BLaER1 (cell line): ENCODE measurements around the gene MRPS11.

Source experiments
- H3K27ac ChIP-seq: shearing (Covaris generic); formaldehyde crosslinking; 2 replicates; pipeline ENCODE4 v1.8.1; 2022
- H3K27me3 ChIP-seq: shearing (Covaris generic); formaldehyde crosslinking; 2 replicates; pipeline ENCODE4 v1.8.1; 2022
- H3K36me3 ChIP-seq: shearing (Covaris generic); formaldehyde crosslinking; 2 replicates; pipeline ENCODE4 v1.8.1; 2022
- H3K4me1 ChIP-seq: shearing (Covaris generic); formaldehyde crosslinking; 2 replicates; pipeline ENCODE4 v1.8.1; 2022
- H3K4me2 ChIP-seq: shearing (Covaris generic); formaldehyde crosslinking; 2 replicates; pipeline ENCODE4 v1.8.1; 2022
- H3K4me3 ChIP-seq: shearing (Covaris generic); formaldehyde crosslinking; 2 replicates; pipeline ENCODE4 v1.8.1; 2022
- H3K9ac ChIP-seq: shearing (Covaris generic); formaldehyde crosslinking; 2 replicates; pipeline ENCODE4 v1.8.1; 2022
- H3K9me3 ChIP-seq: shearing (Covaris generic); formaldehyde crosslinking; 2 replicates; pipeline ENCODE4 v1.8.1; 2022
- H4K20me1 ChIP-seq: shearing (Covaris generic); formaldehyde crosslinking; 2 replicates; pipeline ENCODE4 v1.8.1; 2022
- Cebpa-rat ChIP-seq: shearing (Covaris generic); IDR thresholded peaks from 2 replicates; pipeline ENCODE4 v1.8.1; 2022

Gene MRPS11

GRCh38 chr15:88476635-88477060 lies 9.1 kb downstream of the MRPS11 start:
- Histone ChIP-seq H3K4me1 (peaks cover 5% of the 10 kb centered on the region), H4K20me1 (peaks cover 14% of the 10 kb centered on the region; the same call in 1 of the 2 replicates), H3K4me2 (no peak overlapping the region), H3K9me3 (no peaks in the 10 kb centered on the region), H3K36me3 (peaks cover 90% of the 10 kb centered on the region), H3K9ac (no peak overlapping the region), H3K27ac (no peak overlapping the region), H3K27me3 (no peaks in the 10 kb centered on the region), H3K4me3 (no peak overlapping the region)
- no peak for TF ChIP-seq Cebpa-rat

DNA sequence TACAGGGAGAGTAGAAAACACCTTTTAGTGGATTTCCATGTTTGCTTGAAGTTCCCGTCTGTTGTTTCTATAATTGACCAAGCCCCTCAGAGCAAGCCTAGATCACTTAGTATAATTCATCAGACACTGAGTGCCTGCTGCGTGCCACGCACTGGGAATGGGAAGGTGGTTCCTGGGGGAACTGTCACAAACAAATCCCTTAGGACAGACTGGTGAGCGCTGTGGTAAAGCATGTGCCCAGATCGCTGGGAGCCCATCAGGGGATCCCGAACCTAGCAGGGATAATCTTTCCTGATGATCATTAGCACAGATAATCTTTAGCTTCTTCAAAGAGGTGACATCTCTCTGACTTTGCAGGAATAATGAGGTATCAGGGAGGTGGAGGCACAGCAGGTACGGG lies 9.6 kb downstream of the MRPS11 start:
- Histone ChIP-seq H3K27me3 (no peaks in the 10 kb centered on the region), H3K27ac (no peak overlapping the region), H3K4me1 (peaks cover 6% of the 10 kb centered on the region), H4K20me1 (peaks cover 14% of the 10 kb centered on the region; the same call in 1 of the 2 replicates), H3K4me3 (no peak overlapping the region), H3K9ac (no peak overlapping the region), H3K9me3 (no peaks in the 10 kb centered on the region), H3K4me2 (no peak overlapping the region), H3K36me3 (peaks cover 85% of the 10 kb centered on the region)
- TF ChIP-seq Cebpa-rat: no peak

- H3K36me3 ChIP-seq: peaks cover 78% of the 10 kb centered on the region
- no peak overlapping the region for H3K4me2 ChIP-seq
- no peaks in the 10 kb centered on the region for H3K9me3 ChIP-seq
- no peak overlapping the region for H3K27ac ChIP-seq
- no peak overlapping the region for H3K4me3 ChIP-seq
- peaks cover 14% of the 10 kb centered on the region; the same call in 1 of the 2 replicates for H4K20me1 ChIP-seq
- peaks cover 6% of the 10 kb centered on the region for H3K4me1 ChIP-seq
- H3K27me3 ChIP-seq: no peaks in the 10 kb centered on the region
- TF ChIP-seq Cebpa-rat: no peak
- H3K9ac ChIP-seq: no peak overlapping the region
These were observed 10.4 kb downstream of the MRPS11 start for GRCh38 chr15:88477904-88478303.

GRCh38 chr15:88479169-88479568 lies 11.7 kb downstream of the MRPS11 start:
- H3K4me2 ChIP-seq: no peak overlapping the region
- peaks cover 6% of the 10 kb centered on the region for H3K4me1 ChIP-seq
- no peak overlapping the region for H3K27ac ChIP-seq
- no peak for TF ChIP-seq Cebpa-rat
- no peaks in the 10 kb centered on the region for H3K27me3 ChIP-seq
- H3K4me3 ChIP-seq: no peak overlapping the region
- H4K20me1 ChIP-seq: peaks cover 14% of the 10 kb centered on the region; the same call in 1 of the 2 replicates
- no peaks in the 10 kb centered on the region for H3K9me3 ChIP-seq
- H3K9ac ChIP-seq: no peak overlapping the region
- peaks cover 65% of the 10 kb centered on the region for H3K36me3 ChIP-seq

- TF ChIP-seq Cebpa-rat: no peak
- Histone ChIP-seq H3K27me3 (no peaks in the 10 kb centered on the region), H3K4me3 (no peak overlapping the region), H3K9ac (no peak overlapping the region), H3K36me3 (peaks cover 50% of the 10 kb centered on the region), H4K20me1 (peaks cover 13% of the 10 kb centered on the region; the same call in 1 of the 2 replicates), H3K9me3 (no peaks in the 10 kb centered on the region), H3K4me1 (peaks cover 6% of the 10 kb centered on the region), H3K27ac (no peak overlapping the region), H3K4me2 (0 out of 2 replicates have a peak overlapping the region, but pooled peaks have one; percentile 20)
These were observed 13.5 kb downstream of the MRPS11 start for GRCh38 chr15:88480981-88481380.

DNA sequence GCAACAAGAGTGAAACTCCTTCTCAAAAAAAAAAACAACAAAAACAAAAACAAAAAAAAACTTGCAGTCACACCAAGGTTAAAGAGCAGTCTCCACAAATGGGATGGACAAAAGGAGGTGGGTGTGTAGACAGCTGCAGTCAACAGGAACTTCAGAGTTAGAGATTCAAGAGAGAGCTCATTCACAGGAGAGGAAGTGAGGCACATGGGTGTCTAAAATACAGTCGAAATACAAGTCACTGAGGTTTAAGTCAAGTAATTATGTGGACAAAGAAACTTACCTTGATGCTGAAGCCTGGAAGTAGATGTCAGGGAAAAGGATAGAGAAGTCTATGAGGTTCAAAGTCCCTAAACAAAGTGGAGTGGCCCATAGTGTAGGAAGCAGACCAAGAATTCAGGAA lies 14.8 kb downstream of the MRPS11 start:
- H3K27ac ChIP-seq: no peak overlapping the region
- no peak overlapping the region for H3K9ac ChIP-seq
- H3K4me1 ChIP-seq: peaks cover 6% of the 10 kb centered on the region
- H3K36me3 ChIP-seq: peaks cover 38% of the 10 kb centered on the region
- H3K9me3 ChIP-seq: no peaks in the 10 kb centered on the region
- no peak overlapping the region for H3K4me3 ChIP-seq
- H3K27me3 ChIP-seq: no peaks in the 10 kb centered on the region
- no peak for TF ChIP-seq Cebpa-rat
- no peak overlapping the region for H3K4me2 ChIP-seq
- H4K20me1 ChIP-seq: 0 out of 2 replicates have a peak, but pooled peaks cover 3% of the 10 kb centered on the region

- no peaks in the 10 kb centered on the region for H4K20me1 ChIP-seq
- H3K27me3 ChIP-seq: no peaks in the 10 kb centered on the region
- peaks cover 6% of the 10 kb centered on the region for H3K4me1 ChIP-seq
- H3K9me3 ChIP-seq: no peaks in the 10 kb centered on the region
- no peak overlapping the region for H3K4me2 ChIP-seq
- no peak overlapping the region for H3K9ac ChIP-seq
- H3K4me3 ChIP-seq: no peak overlapping the region
- TF ChIP-seq Cebpa-rat: no peak
- no peak overlapping the region for H3K27ac ChIP-seq
- H3K36me3 ChIP-seq: peaks cover 12% of the 10 kb centered on the region
These were observed 17.3 kb downstream of the MRPS11 start for GRCh38 chr15:88484682-88485331.

GRCh38 chr15:88487178-88487795 lies 19.8 kb downstream of the MRPS11 start:
- Histone ChIP-seq H3K36me3 (no peaks in the 10 kb centered on the region; the same call in 1 of the 2 replicates), H3K4me3 (no peak overlapping the region), H3K9me3 (no peaks in the 10 kb centered on the region), H3K9ac (no peak overlapping the region), H4K20me1 (no peaks in the 10 kb centered on the region), H3K27ac (no peak overlapping the region), H3K27me3 (no peaks in the 10 kb centered on the region), H3K4me1 (peaks cover 10% of the 10 kb centered on the region), H3K4me2 (no peak overlapping the region)
- TF ChIP-seq Cebpa-rat: no peak

- no peak overlapping the region for H3K4me2 ChIP-seq
These were observed 20.5 kb downstream of the MRPS11 start for GRCh38 chr15:88487796-88488523.

DNA sequence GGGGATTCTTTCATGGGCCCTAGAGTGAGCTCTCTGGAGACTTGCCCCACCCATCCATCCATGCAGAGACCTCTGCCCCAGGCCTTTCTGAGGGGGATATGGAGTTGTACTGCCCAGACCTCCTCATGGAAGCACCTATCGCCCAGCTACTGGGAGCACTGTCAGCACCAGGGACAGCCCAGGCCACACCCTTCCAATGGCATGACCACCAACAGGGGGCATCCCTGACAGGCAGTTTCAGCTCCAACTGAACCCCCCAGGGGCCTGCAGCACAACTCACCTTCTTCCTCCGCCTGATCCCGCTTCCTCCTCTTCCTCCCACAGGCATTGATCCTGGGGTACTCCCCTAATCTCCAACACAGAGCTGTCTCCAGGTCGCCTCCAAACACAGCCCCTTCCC lies 21.8 kb downstream of the MRPS11 start:
- no peak overlapping the region for H3K9ac ChIP-seq
- H3K27ac ChIP-seq: no peak overlapping the region
- H3K36me3 ChIP-seq: peaks cover 6% of the 10 kb centered on the region; the same call in 1 of the 2 replicates
- H3K27me3 ChIP-seq: no peaks in the 10 kb centered on the region
- no peak overlapping the region for H3K4me2 ChIP-seq
- H3K4me1 ChIP-seq: peaks cover 10% of the 10 kb centered on the region
- no peaks in the 10 kb centered on the region for H3K9me3 ChIP-seq
- no peak overlapping the region for H3K4me3 ChIP-seq
- no peaks in the 10 kb centered on the region for H4K20me1 ChIP-seq
- no peak for TF ChIP-seq Cebpa-rat

More at GRCh38 chr15:88487796-88488523, 20.5 kb downstream of the MRPS11 start:
- Histone ChIP-seq H3K36me3 (no peaks in the 10 kb centered on the region; the same call in 1 of the 2 replicates), H3K27ac (no peak overlapping the region), H3K4me1 (peaks cover 10% of the 10 kb centered on the region), H3K27me3 (no peaks in the 10 kb centered on the region), H3K9me3 (no peaks in the 10 kb centered on the region), H3K4me3 (no peak overlapping the region), H4K20me1 (no peaks in the 10 kb centered on the region), H3K9ac (no peak overlapping the region)
- no peak for TF ChIP-seq Cebpa-rat
